Stimulated activated CD4-positive, alpha-beta T cell treated with anti-CD3 and anti-CD28 coated beads, Interleukin-2, amount 100 ng/mL, for 4 hours (primary cell): ENCODE measurements around the gene ATF6.

Experiments
- DNase-seq: peaks from one replicate; pipeline ENCODE4 v3.0.0-alpha.2; 2020; ENCODE audit warnings: low read depth

The ATF6 gene

DNA sequence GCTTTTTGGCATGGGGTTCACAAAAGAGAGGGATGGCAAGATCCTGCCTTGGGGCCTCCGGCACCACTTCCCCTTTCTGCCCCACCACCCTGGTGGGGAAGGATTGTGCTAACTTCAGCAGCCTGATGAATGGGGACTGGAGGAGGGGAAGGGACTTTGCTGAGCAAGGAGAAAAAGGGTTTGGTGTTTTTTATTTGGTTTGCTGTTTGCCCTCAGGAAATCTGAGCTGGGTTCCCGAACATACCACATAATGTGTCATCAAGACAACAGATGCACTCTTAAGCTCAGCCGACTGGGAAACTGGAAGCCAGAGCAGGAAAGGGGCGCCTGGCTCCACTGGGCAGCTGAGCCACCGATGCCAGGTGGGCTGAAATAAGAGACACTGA lies 237.7 kb downstream of the ATF6 start:
- no peak for DNase-seq

DNA sequence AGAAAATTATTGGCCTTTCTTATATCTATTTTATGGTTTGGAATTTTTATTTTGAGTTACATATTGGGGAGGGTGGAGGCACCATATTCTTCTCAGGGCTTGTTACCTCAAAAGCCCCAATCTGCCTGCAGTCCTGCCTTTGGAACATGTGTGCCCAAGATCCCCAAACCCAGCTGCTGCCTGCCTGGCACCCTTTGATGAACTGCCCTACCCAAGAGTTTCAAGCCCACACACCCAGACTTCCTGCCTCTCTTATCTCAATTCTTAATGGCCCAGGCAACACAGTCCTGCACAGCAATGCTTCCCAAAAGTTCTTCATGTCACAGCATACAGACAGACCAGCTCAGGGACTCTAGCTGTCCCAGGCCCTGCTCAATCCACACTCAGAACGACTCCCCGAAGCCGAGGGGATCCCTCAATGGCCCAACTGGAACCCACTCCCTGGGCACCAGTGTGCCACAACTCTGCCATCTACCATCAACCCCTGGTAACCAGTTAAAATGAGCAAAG lies 238.4 kb downstream of the ATF6 start:
- no peak for DNase-seq

DNA sequence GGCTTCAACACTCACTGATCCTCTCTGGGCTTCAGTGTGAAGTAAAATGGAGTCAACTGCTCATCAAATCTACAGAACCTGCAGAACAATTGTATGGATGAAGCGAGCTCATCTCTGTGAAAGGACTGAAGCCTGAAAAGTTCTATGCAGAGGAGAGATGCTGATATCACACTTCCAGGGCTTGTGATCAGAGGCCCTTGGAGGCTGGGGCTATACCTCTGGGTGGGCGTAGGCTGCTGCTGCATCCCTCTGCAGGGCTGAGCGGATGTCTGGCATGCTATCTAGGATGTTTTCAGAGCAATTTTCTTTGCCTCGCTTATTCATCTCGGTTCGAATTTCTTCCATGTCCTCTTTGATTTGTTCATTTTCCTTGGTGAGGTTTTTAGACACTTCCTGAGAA lies 240.0 kb downstream of the ATF6 start:
- DNase-seq: no peak

DNA sequence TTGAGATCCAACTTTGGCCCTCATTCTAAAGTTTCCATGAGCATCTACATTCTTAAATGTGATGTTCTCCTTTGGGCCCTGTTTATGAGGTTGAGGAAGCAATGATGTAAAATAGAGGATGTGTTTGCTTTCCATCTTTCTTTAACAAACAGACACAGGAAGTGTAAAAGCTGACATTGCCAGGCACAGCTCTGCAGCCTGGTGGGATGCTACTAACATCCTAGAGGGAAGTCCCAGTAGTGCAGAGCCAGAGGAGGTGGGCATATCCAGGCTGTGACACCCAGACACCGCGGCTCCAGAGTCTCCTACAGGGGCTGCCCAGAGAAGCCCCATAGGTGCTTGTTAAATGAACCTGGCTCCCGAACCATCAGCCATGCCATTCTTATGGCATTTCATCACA lies 241.3 kb downstream of the ATF6 start:
- no peak for DNase-seq

DNA sequence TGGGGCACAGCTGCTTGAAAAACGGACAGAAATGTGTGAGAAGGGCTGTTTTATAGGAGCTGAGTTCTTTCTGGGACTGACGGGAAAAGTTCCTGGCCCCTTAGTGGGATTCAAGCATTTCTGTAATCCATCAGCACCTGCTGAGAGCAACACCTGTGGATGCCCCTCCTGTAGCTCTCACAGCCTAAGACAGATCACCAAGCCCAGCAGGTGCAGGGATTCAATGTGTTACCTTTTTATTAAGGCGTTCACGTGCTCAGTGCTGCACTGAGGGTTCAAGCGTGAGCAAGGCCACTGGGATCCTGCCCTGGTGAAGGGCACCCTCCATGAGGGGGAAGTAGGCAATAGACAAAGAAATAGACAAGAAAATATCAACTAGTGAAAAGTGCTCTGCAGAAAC lies 242.7 kb downstream of the ATF6 start:
- no peak for DNase-seq

DNA sequence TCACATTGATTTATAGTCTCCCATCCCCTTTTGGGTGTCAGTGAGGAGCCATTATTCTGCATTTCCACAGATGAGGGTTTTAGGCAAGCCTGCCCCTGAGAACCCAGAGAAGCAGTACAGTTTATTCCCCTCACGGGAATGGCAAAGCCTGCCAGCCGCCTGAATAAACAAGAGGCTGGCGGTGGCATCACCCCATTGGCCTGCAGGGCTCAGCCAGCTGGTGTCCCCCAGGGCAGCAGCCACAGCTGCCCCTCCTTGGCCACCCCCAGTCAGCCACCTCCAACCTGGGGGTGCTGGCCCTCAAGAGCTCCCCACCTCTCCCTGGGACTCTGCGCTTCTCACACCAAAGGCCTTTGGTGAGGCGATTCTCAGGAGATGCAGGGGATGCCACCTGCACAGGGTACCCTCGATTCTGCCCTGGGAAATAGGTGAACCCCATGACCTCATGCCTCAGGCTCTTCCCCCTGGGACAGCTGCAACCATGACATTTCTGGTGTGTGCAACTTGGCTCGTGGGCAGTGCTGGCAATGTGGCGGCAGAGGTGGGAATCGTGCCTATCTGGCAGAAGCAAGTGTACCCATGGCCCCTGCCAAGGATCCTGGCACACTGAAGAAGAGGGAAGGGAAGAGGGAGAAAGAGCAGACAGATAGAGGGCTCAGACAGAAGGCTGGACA lies 243.5 kb downstream of the ATF6 start:
- no peak for DNase-seq

DNA sequence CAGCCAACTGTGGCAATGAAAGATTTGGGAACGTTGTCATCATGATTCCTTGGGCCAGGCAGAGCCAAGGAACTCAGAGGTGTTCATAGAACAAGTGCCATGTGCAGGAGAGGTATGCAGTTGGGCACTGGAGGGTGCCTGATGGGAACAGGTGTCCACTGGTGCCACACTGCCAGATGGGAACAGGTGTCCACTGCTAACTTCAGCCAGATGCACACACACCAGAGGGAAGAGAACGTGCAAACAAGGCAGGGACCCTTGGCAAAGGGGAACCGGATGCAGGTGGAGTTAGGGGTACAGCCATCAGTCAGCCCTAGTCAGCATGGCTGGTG lies 244.0 kb downstream of the ATF6 start:
- no peak for DNase-seq

DNA sequence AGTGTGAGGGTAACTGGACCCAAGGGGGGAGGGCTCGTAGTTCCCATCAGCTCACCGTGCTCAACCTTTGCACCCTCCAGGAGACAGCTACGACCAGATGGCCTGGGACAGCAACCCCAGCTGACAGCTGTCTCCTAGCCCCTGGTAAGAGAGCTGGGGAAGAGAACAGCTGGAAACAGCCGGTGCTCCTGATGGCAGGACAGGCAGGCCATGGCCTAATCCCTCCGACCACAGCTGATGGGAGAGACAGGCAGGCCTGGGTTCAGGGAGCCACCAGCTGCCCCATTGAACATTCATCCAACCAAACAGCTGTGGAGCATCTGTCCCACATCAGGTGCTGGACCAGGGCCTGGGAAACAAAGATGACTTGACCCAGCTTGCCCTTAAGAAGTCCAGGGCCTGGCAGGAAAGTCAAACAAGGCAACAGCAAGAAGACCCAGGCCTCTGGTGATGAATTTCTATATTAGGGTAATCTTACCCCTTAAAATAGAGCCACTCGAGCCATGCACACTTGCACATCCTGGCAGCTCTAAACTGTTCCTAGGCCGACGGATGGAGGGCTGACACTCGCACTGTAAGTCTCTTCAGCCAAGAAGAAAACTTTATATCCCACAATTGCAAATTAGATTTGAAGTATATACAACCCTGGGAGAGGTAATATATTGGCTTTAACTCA lies 245.4 kb downstream of the ATF6 start:
- no peak for DNase-seq

DNA sequence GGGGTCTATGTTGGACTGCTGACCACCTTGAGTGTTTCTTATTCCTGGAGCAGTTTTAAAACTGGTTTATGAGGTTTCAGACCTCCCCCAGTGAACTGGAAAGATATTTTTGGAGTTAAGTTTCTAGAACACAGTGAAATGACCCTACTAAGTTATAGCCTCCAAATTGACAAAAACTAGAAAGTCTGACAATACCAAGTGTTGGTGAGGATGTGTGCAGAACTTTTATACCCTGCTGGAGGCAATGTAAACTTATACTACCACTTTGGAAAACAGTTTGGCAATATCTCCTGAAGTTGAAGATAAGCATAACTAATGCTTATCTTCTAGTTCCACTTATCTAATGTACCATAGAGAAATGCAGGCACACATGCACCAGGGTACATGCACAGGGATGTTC lies 247.2 kb downstream of the ATF6 start:
- DNase-seq: no peak
